Fibroblast of lung (primary cell): ENCODE data around the gene SLC23A2.

Source experiments
- EZH2 ChIP-seq: IDR thresholded peaks from 2 replicates; pipeline ENCODE4 v1.5.1; 2012; ENCODE audit warnings: low read length, control low read depth, mild to moderate bottlenecking; ENCODE audit errors: missing control alignments
- TF ChIP-seq, protein P1 (sequence below), 2 donors: IDR thresholded peaks in 1 of 2; conservative IDR thresholded peaks in 1 of 2; 1 replicate in 1 of 2; 2 replicates in 1 of 2; pipeline ENCODE4 v1.5.1; 2011 to 2012; ENCODE audit warnings: low read length in 2 of 2, control low read depth in 1 of 2, inconsistent platforms in 1 of 2, low read depth in 1 of 2, mild to moderate bottlenecking in 1 of 2

GRCh38 chr20:4950437-4950836 is 50.9 kb downstream of the SLC23A2 start:
- TF ChIP-seq EZH2, result no peak
- TF ChIP-seq, protein P1, sequence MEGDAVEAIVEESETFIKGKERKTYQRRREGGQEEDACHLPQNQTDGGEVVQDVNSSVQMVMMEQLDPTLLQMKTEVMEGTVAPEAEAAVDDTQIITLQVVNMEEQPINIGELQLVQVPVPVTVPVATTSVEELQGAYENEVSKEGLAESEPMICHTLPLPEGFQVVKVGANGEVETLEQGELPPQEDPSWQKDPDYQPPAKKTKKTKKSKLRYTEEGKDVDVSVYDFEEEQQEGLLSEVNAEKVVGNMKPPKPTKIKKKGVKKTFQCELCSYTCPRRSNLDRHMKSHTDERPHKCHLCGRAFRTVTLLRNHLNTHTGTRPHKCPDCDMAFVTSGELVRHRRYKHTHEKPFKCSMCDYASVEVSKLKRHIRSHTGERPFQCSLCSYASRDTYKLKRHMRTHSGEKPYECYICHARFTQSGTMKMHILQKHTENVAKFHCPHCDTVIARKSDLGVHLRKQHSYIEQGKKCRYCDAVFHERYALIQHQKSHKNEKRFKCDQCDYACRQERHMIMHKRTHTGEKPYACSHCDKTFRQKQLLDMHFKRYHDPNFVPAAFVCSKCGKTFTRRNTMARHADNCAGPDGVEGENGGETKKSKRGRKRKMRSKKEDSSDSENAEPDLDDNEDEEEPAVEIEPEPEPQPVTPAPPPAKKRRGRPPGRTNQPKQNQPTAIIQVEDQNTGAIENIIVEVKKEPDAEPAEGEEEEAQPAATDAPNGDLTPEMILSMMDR (conservative IDR thresholded peaks at IDR 0.05 in 1 of 2, IDR thresholded peaks at IDR 0.05 in 1 of 2; ENCODE audit: low read depth in 1 of 2, low read length in 2 of 2), result no peak
